Activated B cell treated with CpG ODN at 0.5 μM for 24 hours (primary cell): ENCODE results near the gene C2orf80. TPM values are rescaled to one million over a fixed set of nuclear protein-coding genes. Genes with fewer than 3 reads are reported as not detected.

Source experiments
- ATAC-seq: fragments of 200-7000 bp; cut with Tn5 transposase; one replicate; pipeline ENCODE4 v1.10.0; 2021; ENCODE audit warnings: low read depth, mild to moderate bottlenecking, moderate library complexity
- CTCF ChIA-PET: fragments of 350-600 bp; sonication (Branson Sonifier 250); formaldehyde crosslinking; loops from one replicate; lab custom pipeline; 2021; ENCODE audit warnings: antibody characterized with exemption; lab: Charles Lee
- POLR2A ChIA-PET: fragments of 350-600 bp; sonication (Branson Sonifier 250); formaldehyde crosslinking; loops from one replicate; lab custom pipeline; 2021; ENCODE audit warnings: antibody characterized with exemption; lab: Charles Lee
- DNase-seq: peaks from one replicate; pipeline ENCODE4 v3.0.0; 2022
- H3K27ac Mint-ChIP-seq: one replicate; pipeline ENCODE4 v1.8.0; 2020; ENCODE audit warnings: mixed read lengths
- H3K27me3 Mint-ChIP-seq: one replicate; pipeline ENCODE4 v1.8.0; 2021; ENCODE audit warnings: mixed read lengths
- H3K36me3 Mint-ChIP-seq: one replicate; pipeline ENCODE4 v1.8.0; 2021; ENCODE audit warnings: low read depth, mixed read lengths
- H3K4me1 Mint-ChIP-seq: one replicate; pipeline ENCODE4 v1.8.0; 2021; ENCODE audit warnings: mixed read lengths
- H3K4me3 Mint-ChIP-seq: one replicate; pipeline ENCODE4 v1.8.0; 2020; ENCODE audit warnings: mild to moderate bottlenecking, mixed read lengths
- H3K9me3 Mint-ChIP-seq: one replicate; pipeline ENCODE4 v1.8.0; 2020; ENCODE audit warnings: mixed read lengths
- intact Hi-C: fragments of 100-400 bp; cut with micrococcal nuclease; formaldehyde crosslinking; loops from one replicate; pipeline ENCODE4 v1.15.1; 2024
- total RNA-seq: library from RNA; stranded (reverse); gene quantifications from 2 replicates; pipeline ENCODE4 v1.2.3, GENCODE V29; 2022
- TF ChIP-seq, protein P1 (sequence below): fragments of 200-600 bp; IDR thresholded peaks from one replicate; pipeline ENCODE4 v1.8.0; 2022; ENCODE audit warnings: antibody characterized with exemption, mild to moderate bottlenecking

Gene C2orf80
- total RNA-seq, 1 donor from 2014 or later = not detected

- DNase-seq = no peak
- CTCF ChIA-PET = no interaction called here
- POLR2A ChIA-PET = no interaction called here
- Mint-ChIP-seq H3K4me1 (no peaks in the 10 kb centered on the region), H3K27me3 (peaks cover 5% of the 10 kb centered on the region), H3K27ac (no peak overlapping the region), H3K4me3 (no peak overlapping the region), H3K9me3 (peaks cover 12% of the 10 kb centered on the region), H3K36me3 (no peaks in the 10 kb centered on the region)
- TF ChIP-seq, protein P1, sequence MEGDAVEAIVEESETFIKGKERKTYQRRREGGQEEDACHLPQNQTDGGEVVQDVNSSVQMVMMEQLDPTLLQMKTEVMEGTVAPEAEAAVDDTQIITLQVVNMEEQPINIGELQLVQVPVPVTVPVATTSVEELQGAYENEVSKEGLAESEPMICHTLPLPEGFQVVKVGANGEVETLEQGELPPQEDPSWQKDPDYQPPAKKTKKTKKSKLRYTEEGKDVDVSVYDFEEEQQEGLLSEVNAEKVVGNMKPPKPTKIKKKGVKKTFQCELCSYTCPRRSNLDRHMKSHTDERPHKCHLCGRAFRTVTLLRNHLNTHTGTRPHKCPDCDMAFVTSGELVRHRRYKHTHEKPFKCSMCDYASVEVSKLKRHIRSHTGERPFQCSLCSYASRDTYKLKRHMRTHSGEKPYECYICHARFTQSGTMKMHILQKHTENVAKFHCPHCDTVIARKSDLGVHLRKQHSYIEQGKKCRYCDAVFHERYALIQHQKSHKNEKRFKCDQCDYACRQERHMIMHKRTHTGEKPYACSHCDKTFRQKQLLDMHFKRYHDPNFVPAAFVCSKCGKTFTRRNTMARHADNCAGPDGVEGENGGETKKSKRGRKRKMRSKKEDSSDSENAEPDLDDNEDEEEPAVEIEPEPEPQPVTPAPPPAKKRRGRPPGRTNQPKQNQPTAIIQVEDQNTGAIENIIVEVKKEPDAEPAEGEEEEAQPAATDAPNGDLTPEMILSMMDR = no peak
- intact Hi-C loops = no loop called here
- ATAC-seq = no peak
These were observed 39.7 kb downstream of the C2orf80 start for GRCh38 chr2:208150094-208150493.

DNA sequence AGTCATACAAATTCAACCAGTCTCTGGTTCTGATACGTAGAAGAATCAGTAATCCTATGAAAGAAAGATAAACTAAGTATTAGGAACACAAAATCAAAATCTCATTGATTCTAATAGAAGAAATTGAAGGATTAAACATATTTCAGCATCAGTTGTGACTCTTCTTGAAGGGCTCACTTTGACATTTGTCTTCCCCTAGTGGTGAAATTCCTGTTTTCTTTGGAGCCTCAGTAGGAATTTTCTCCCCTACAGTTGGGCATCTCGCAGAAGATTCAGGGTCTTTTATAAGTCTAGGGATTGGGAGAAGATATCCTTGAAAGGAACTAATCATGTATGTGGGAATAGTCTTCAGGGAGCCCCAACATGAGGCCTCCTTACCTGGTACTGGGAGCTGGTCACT, 41.0 kb downstream of the C2orf80 start:
- ChIA-PET POLR2A (no interaction called here), CTCF (no interaction called here)
- Mint-ChIP-seq H3K9me3 (peaks cover 12% of the 10 kb centered on the region), H3K4me1 (no peaks in the 10 kb centered on the region), H3K27me3 (peaks cover 8% of the 10 kb centered on the region), H3K27ac (no peak overlapping the region), H3K4me3 (no peak overlapping the region), H3K36me3 (no peaks in the 10 kb centered on the region)
- intact Hi-C loops = no loop called here
- TF ChIP-seq, protein P1 = no peak
- DNase-seq (no peak), ATAC-seq (no peak)

- peaks cover 12% of the 10 kb centered on the region for H3K9me3 Mint-ChIP-seq
- CTCF ChIA-PET = no interaction called here
- no peaks in the 10 kb centered on the region for H3K4me1 Mint-ChIP-seq
- no peak for DNase-seq
- no peak overlapping the region for H3K4me3 Mint-ChIP-seq
- H3K27me3 Mint-ChIP-seq = peaks cover 8% of the 10 kb centered on the region
- TF ChIP-seq, protein P1 = no peak
- POLR2A ChIA-PET = no interaction called here
- no peak overlapping the region for H3K27ac Mint-ChIP-seq
- intact Hi-C loops = no loop called here
- ATAC-seq = no peak
- H3K36me3 Mint-ChIP-seq = no peaks in the 10 kb centered on the region
These were observed 42.1 kb downstream of the C2orf80 start for GRCh38 chr2:208147759-208148158.

- Mint-ChIP-seq H3K9me3 (peaks cover 10% of the 10 kb centered on the region), H3K36me3 (no peaks in the 10 kb centered on the region), H3K27ac (no peak overlapping the region), H3K4me3 (no peak overlapping the region), H3K4me1 (no peaks in the 10 kb centered on the region), H3K27me3 (peaks cover 8% of the 10 kb centered on the region)
- CTCF ChIA-PET = no interaction called here
- no peak for DNase-seq
- intact Hi-C loops = no loop called here
- TF ChIP-seq, protein P1 = no peak
- POLR2A ChIA-PET = no interaction called here
- no peak for ATAC-seq
These were observed 42.8 kb downstream of the C2orf80 start for GRCh38 chr2:208147008-208147407.

GRCh38 chr2:208146006-208146405, 43.8 kb downstream of the C2orf80 start, which contains the start of gene CRYGB:
TSS of gene CRYGB (minus strand) at chr2:208146158. CDS start at chr2:208146120, 38 bp downstream.
- H3K36me3 Mint-ChIP-seq = no peaks in the 10 kb centered on the region
- ChIA-PET CTCF (no interaction called here), POLR2A (no interaction called here)
- peaks cover 5% of the 10 kb centered on the region for H3K9me3 Mint-ChIP-seq
- H3K4me1 Mint-ChIP-seq = no peaks in the 10 kb centered on the region
- no peak within 1 kb of the TSS for H3K4me3 Mint-ChIP-seq
- TF ChIP-seq, protein P1 = no peak
- no peak within 1 kb of the TSS for H3K27ac Mint-ChIP-seq
- H3K27me3 Mint-ChIP-seq = peaks cover 8% of the 10 kb centered on the region
- no peak for ATAC-seq
- no peak for DNase-seq
- intact Hi-C loops = no loop called here
